ENCODE data around the gene SMIM32. TPM values are rescaled to one million over a fixed set of nuclear protein-coding genes. Genes with fewer than 3 reads are reported as not detected.

SMIM32 gene
- not detected for total RNA-seq

- no peak for TF ChIP-seq CTCF (IDR thresholded peaks at IDR 0.05; ENCODE audit: low read depth)
Observed at GRCh38 chr5:136192526-136193321, at the start of gene SMIM32. TSS of gene SMIM32 (minus strand) at chr5:136193162. CDS start at chr5:136192524, 638 bp downstream.

- no peak for TF ChIP-seq CTCF (IDR thresholded peaks at IDR 0.05; ENCODE audit: low read depth)
Observed at GRCh38 chr5:136242611-136243010, 49.6 kb upstream of the SMIM32 start.

DNA sequence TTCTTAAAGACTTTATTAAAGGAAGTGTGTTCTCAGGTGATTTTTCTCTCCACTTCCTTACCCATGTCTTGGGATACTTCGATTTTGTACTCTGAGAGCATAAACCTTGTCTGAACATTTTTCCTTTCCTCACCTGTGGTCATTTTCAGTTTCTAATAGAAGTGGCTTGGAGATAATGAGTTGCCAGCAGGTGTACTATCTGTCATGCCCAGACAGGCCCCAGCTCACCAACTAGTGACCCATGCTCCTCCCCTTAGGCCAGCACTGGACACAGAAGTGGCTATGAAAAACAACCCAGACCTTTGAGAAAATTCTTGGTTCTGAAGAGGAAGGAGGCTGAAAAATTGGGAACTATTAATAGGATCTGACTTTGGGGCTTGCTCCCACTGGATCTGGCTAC, 49.2 kb upstream of the SMIM32 start:
- TF ChIP-seq CTCF (IDR thresholded peaks at IDR 0.05; ENCODE audit: low read depth): no peak

DNA sequence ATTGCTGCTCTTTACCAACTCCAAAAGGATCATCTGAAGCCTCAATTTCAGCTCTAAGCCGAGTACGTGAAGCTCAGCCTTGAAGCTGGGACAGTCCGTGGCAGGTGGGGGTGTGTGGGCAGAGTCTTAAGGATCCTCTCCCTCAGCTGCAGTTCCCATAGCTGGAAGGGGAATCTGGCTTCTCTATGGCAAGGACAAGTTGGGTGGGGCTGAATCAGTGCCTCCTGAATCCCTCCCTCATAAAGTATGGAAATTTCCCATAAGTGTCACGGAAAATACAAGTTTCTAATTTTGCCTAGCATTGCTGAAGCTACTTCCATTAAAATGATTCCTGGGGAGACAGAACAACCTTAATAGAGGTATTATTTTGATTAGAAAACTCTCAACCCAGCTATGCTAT, 47.9 kb upstream of the SMIM32 start:
- TF ChIP-seq CTCF (IDR thresholded peaks at IDR 0.05; ENCODE audit: low read depth): no peak

GRCh38 chr5:136236479-136237083, 43.6 kb upstream of the SMIM32 start:
- TF ChIP-seq CTCF (IDR thresholded peaks at IDR 0.05; ENCODE audit: low read depth): no peak

GRCh38 chr5:136235321-136235720, 42.4 kb upstream of the SMIM32 start:
- no peak for TF ChIP-seq CTCF (IDR thresholded peaks at IDR 0.05; ENCODE audit: low read depth)

- TF ChIP-seq CTCF (IDR thresholded peaks at IDR 0.05; ENCODE audit: low read depth): no peak
Observed at GRCh38 chr5:136232316-136232715, 39.4 kb upstream of the SMIM32 start.
